HG02763 (cell line): ENCODE data around the gene AKAP10.
"Not testable (repeated sequence)": the region's sequence is repeated elsewhere in the genome, so short reads cannot be mapped to it uniquely, and the experiment has no call there.

Experiments
- ATAC-seq: cut with Tn5 transposase; IDR thresholded peaks from one replicate; pipeline ENCODE4 v1.9.1; 2021; ENCODE audit warnings: mild to moderate bottlenecking, moderate library complexity; ENCODE audit not compliant: unreplicated experiment

AKAP10 gene

GRCh38 chr17:19873346-19873745, 104.3 kb downstream of the AKAP10 start:
- ATAC-seq, result no peak

- ATAC-seq, result no peak
These were observed 109.6 kb downstream of the AKAP10 start for GRCh38 chr17:19868079-19868395.

DNA sequence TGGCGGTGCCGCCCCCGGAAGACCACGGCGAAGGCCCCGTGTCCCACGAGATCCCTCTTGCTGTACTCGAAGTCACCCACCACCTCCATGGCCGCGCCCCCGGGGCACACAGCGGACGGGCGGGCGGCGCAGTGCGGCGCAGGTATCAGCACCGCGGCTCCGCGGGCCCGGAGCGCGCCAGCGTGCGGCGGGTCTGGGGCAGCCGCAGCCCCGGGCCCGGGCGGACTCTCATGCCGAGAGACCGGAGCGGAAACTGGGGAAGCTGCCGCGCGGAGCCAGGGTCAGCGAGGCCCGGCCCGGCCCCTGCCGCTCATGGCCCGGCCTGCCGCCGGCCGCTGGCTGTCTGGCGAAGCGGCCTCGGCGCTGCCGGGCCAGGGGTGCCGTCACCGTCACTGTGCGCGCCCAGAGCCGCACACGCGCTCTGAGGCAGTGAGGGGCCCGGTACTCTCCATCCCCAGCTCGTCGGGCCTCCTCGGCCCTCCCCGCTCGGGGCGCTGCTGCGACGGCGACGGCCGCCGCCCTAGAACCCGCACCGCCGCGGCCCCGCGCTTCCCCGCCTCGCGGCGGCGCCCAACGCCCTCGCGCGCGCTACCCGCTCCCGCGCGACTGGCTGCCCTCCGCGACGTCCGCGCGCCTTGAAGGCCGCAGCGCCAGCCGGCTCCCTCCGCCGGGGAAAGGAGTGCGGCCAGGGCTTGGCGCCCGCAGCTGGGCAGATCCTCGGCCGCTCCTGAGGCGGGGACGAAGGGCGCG, 110.1 kb downstream of the AKAP10 start, which contains the start of gene ULK2:
Gene ULK2 (minus strand): TSS at position 608 of the 750 bp plus-strand sequence. CDS start 519 bp downstream, at position 89.
- no peak for ATAC-seq

DNA sequence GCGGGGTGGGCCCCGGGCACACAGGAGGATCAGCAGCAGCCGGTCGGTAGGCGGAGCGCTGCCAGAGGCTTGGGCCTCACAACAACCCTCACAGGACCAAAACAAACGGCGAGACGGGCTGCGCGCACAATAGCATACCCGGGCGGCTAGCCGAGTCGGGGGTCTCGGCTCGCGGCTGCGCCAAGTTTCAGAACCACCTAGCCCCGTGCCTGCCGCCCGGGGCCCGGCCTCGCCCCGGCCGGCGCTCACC, 110.6 kb downstream of the AKAP10 start:
- ATAC-seq, result no peak

GRCh38 chr17:19865021-19865420, 112.6 kb downstream of the AKAP10 start:
- no peak for ATAC-seq

DNA sequence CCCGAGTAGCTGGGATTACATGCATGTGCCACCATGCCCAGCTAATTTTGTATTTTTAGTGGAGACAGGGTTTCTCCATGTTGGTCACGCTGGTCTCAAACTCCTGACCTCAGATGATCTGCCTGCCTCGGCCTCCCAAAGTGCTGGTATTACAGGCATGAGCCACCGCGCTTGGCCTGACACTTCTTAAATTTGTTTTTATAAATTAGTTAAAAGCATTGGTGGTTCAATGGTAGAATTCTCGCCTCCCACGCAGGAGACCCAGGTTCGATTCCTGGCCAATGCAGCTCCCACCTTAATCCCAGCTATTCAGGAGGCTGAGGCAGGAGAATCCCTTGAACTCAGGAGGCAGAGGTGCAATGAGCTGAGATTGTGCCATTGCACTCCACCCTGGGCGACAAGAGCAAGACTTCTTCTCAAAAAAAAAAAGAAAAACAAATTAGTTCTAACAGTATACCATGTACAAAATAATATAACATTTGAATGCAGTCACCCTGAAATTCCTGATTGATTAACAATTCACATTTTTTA, 116.9 kb downstream of the AKAP10 start:
- ATAC-seq, result not testable (repeated sequence)

GRCh38 chr17:19857640-19858039, 120.0 kb downstream of the AKAP10 start:
- no peak for ATAC-seq
